HEK293 (cell line): Measurements from ENCODE around the gene KIAA1328.

ENCODE experiments used
- CTCF ChIA-PET: fragments of 350-600 bp; formaldehyde crosslinking; extraction: SDS; loops from one replicate; lab custom pipeline; 2021; ENCODE audit warnings: antibody characterized with exemption; lab: Yijun Ruan, JAX
- POLR2A ChIA-PET: fragments of 300-600 bp; formaldehyde crosslinking; extraction: SDS; loops from one replicate; lab custom pipeline; 2020; ENCODE audit warnings: antibody characterized with exemption, inconsistent platforms; lab: Yijun Ruan, JAX
- H3K27ac ChIP-seq: fragments of 200-500 bp; sonication (Bioruptor generic); 2 replicates; pipeline ENCODE4 v1.5.1; 2014; ENCODE audit warnings: low read depth, low read length, control low read depth, inconsistent platforms; ENCODE audit errors: extremely low read depth
- H3K36me3 ChIP-seq, 2 experiments: fragments of 200-500 bp in 1 of 2; sonication (Bioruptor generic) in 1 of 2; 1 replicate in 1 of 2; 2 replicates in 1 of 2; pipeline ENCODE4 v1.5.1; 2014 to 2017; ENCODE audit warnings: inconsistent platforms in 2 of 2, low read length in 2 of 2; ENCODE audit not compliant: control insufficient read depth in 2 of 2, insufficient read depth in 1 of 2
- H3K4me1 ChIP-seq: fragments of 200-500 bp; sonication (Bioruptor generic); 2 replicates; pipeline ENCODE4 v1.5.1; 2014; ENCODE audit warnings: mild to moderate bottlenecking, low read length, inconsistent platforms; ENCODE audit not compliant: control insufficient read depth, insufficient read depth
- H3K4me3 ChIP-seq: 2 replicates; pipeline ENCODE4 v1.5.1; 2011; ENCODE audit warnings: low read depth, mild to moderate bottlenecking, control low read depth, low read length, moderate library complexity
- H3K9me3 ChIP-seq: fragments of 200-500 bp; sonication (Bioruptor generic); 2 replicates; pipeline ENCODE4 v1.5.1; 2014; ENCODE audit warnings: low read depth, low read length, inconsistent platforms; ENCODE audit not compliant: control insufficient read depth, insufficient read depth
- GFI1B ChIP-seq: fragments of 450-650 bp; formaldehyde crosslinking; IDR thresholded peaks from 2 replicates; pipeline ENCODE4 v1.5.1; 2016; ENCODE audit warnings: missing biosample characterization, missing genetic modification characterization
- INSM2 ChIP-seq: fragments of 450-650 bp; formaldehyde crosslinking; IDR thresholded peaks from 2 replicates; pipeline ENCODE4 v1.5.1; 2016; ENCODE audit warnings: missing biosample characterization, missing genetic modification characterization
- KLF7 ChIP-seq: fragments of 450-650 bp; formaldehyde crosslinking; IDR thresholded peaks from 2 replicates; pipeline ENCODE4 v1.5.1; 2016; ENCODE audit warnings: missing biosample characterization, missing genetic modification characterization, borderline replicate concordance
- KLF9 ChIP-seq: fragments of 450-650 bp; formaldehyde crosslinking; IDR thresholded peaks from 2 replicates; pipeline ENCODE4 v1.5.1; 2016; ENCODE audit warnings: missing biosample characterization, missing genetic modification characterization, low read depth
- SCRT1 ChIP-seq: fragments of 450-650 bp; formaldehyde crosslinking; IDR thresholded peaks from 2 replicates; pipeline ENCODE4 v1.5.1; 2016; ENCODE audit warnings: missing biosample characterization, missing genetic modification characterization, borderline replicate concordance
- SETDB1 ChIP-seq: IDR thresholded peaks from one replicate; pipeline ENCODE4 v1.6.1; 2017; ENCODE audit warnings: mild to moderate bottlenecking, low read length, moderate library complexity, mixed read lengths; ENCODE audit not compliant: insufficient read length
- ZFP69B ChIP-seq: fragments of 450-650 bp; formaldehyde crosslinking; IDR thresholded peaks from 2 replicates; pipeline ENCODE4 v1.5.1; 2016; ENCODE audit warnings: missing biosample characterization, missing genetic modification characterization
- ZNF10 ChIP-seq: fragments of 450-650 bp; formaldehyde crosslinking; IDR thresholded peaks from 2 replicates; pipeline ENCODE4 v1.5.1; 2017; ENCODE audit warnings: missing biosample characterization, missing genetic modification characterization
- ZNF138 ChIP-seq: fragments of 450-650 bp; formaldehyde crosslinking; IDR thresholded peaks from 2 replicates; pipeline ENCODE4 v1.5.1; 2016; ENCODE audit warnings: missing biosample characterization, missing genetic modification characterization, borderline replicate concordance
- ZNF18 ChIP-seq: fragments of 450-650 bp; formaldehyde crosslinking; IDR thresholded peaks from 2 replicates; pipeline ENCODE4 v1.5.1; 2016; ENCODE audit warnings: missing biosample characterization, missing genetic modification characterization
- ZNF24 ChIP-seq: fragments of 450-650 bp; formaldehyde crosslinking; IDR thresholded peaks from 2 replicates; pipeline ENCODE4 v1.5.1; 2016; ENCODE audit warnings: missing biosample characterization, missing genetic modification characterization
- ZNF248 ChIP-seq: fragments of 450-650 bp; formaldehyde crosslinking; IDR thresholded peaks from 2 replicates; pipeline ENCODE4 v1.5.1; 2017; ENCODE audit warnings: missing biosample characterization, missing genetic modification characterization
- ZNF404 ChIP-seq: fragments of 450-650 bp; formaldehyde crosslinking; IDR thresholded peaks from 2 replicates; pipeline ENCODE4 v1.5.1; 2017; ENCODE audit warnings: missing biosample characterization, missing genetic modification characterization
- ZNF426 ChIP-seq: fragments of 450-650 bp; formaldehyde crosslinking; IDR thresholded peaks from 2 replicates; pipeline ENCODE4 v1.5.1; 2017; ENCODE audit warnings: missing biosample characterization, missing genetic modification characterization, mild to moderate bottlenecking, inconsistent platforms, moderate library complexity
- ZNF549 ChIP-seq: fragments of 450-650 bp; IDR thresholded peaks from 2 replicates; pipeline ENCODE4 v1.5.1; 2018; ENCODE audit warnings: missing biosample characterization, missing genetic modification characterization, mild to moderate bottlenecking, inconsistent platforms, moderate library complexity
- ZNF623 ChIP-seq: fragments of 450-650 bp; formaldehyde crosslinking; IDR thresholded peaks from 2 replicates; pipeline ENCODE4 v1.5.1; 2016; ENCODE audit warnings: missing biosample characterization, missing genetic modification characterization
- ZNF645 ChIP-seq: fragments of 450-650 bp; formaldehyde crosslinking; IDR thresholded peaks from 2 replicates; pipeline ENCODE4; 2016; ENCODE audit warnings: missing biosample characterization, missing genetic modification characterization
- ZNF768 ChIP-seq: fragments of 450-650 bp; formaldehyde crosslinking; IDR thresholded peaks from 2 replicates; pipeline ENCODE4 v1.5.1; 2018; ENCODE audit warnings: missing biosample characterization, mild to moderate bottlenecking, missing genetic modification characterization
- ZNF776 ChIP-seq: fragments of 450-650 bp; formaldehyde crosslinking; IDR thresholded peaks from 2 replicates; pipeline ENCODE4 v1.5.0; 2017; ENCODE audit warnings: missing biosample characterization, missing genetic modification characterization, borderline replicate concordance
- TF ChIP-seq, protein P1 (sequence below): fragments of 450-650 bp; formaldehyde crosslinking; IDR thresholded peaks from 2 replicates; pipeline ENCODE4 v1.5.1; 2017; ENCODE audit warnings: missing biosample characterization, missing genetic modification characterization
- TF ChIP-seq, protein P2 (sequence below): fragments of 450-650 bp; formaldehyde crosslinking; IDR thresholded peaks from 2 replicates; pipeline ENCODE4 v1.5.1; 2016; ENCODE audit warnings: missing biosample characterization, missing genetic modification characterization
- TF ChIP-seq, protein P3 (sequence below): fragments of 450-650 bp; IDR thresholded peaks from 2 replicates; pipeline ENCODE4 v1.5.1; 2018; ENCODE audit warnings: missing biosample characterization, mild to moderate bottlenecking, missing genetic modification characterization

KIAA1328 gene

DNA sequence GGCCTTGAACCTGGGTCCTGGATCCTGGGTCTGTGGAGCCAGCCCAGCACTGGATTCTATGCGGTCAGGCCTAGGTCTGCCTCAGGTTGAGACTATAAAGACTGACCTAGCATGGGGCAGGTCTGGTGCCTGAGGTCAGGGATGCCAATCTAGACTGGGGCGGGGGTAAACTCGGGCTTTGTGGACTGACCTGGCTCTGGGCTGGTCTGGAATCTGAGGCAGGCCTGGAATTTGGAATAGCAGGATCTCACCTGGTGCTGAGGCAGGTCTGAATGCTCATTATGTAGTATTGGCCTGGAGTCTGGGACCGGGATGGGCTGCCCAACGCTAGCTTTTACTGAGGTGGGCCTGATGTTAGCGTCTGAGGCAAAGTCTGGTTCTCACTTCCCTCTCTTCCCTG is 256.0 kb downstream of the KIAA1328 start:
- no peaks in the 10 kb centered on the region for H3K9me3 ChIP-seq
- ChIA-PET CTCF (no interaction called here), POLR2A (no interaction called here)
- no peaks in the 10 kb centered on the region for H3K36me3 ChIP-seq
- no peak for TF ChIP-seq GFI1B (tag by site-specific recombination)
- TF ChIP-seq ZNF645 = no peak
- no peak for TF ChIP-seq ZNF776 (tag by site-specific recombination)
- no peak for TF ChIP-seq SCRT1 (tag by site-specific recombination)
- H3K4me1 ChIP-seq = no peaks in the 10 kb centered on the region
- H3K4me3 ChIP-seq = no peak overlapping the region
- no peak overlapping the region for H3K27ac ChIP-seq

DNA sequence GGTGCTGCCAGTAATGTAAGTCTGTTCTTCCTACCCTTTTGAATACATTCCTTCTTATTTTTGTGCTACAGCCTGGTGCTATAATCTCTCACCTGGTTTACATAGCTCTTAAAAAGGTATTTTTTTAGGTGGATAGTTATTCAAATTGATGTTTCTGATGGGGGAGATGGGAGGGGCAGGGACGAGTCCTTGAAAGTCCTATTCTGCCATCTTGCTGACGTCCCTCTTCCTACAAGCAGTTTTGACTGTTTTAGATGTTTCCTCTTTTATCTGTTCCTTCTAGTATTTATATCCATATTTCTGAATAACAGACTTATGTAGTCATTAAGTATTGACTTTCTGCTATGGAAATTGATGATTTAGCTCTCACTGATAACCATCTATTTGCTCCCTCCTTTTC is 256.4 kb downstream of the KIAA1328 start:
- H3K9me3 ChIP-seq = no peaks in the 10 kb centered on the region

GRCh38 chr18:37107748-37108522 is 279.0 kb downstream of the KIAA1328 start:
- Histone ChIP-seq H3K4me1 (no peaks in the 10 kb centered on the region), H3K4me3 (no peak overlapping the region), H3K36me3 (no peaks in the 10 kb centered on the region), H3K9me3 (no peaks in the 10 kb centered on the region), H3K27ac (no peak overlapping the region)
- ChIA-PET POLR2A (no interaction called here), CTCF (no interaction called here)
- TF ChIP-seq ZNF404 (no peak), INSM2 (no peak), ZNF10 (tag by site-specific recombination) (no peak), ZNF24 (tag by site-specific recombination) (no peak), KLF7 (tag by site-specific recombination) (no peak), ZFP69B (tag by site-specific recombination) (no peak)
- TF ChIP-seq, protein P1, sequence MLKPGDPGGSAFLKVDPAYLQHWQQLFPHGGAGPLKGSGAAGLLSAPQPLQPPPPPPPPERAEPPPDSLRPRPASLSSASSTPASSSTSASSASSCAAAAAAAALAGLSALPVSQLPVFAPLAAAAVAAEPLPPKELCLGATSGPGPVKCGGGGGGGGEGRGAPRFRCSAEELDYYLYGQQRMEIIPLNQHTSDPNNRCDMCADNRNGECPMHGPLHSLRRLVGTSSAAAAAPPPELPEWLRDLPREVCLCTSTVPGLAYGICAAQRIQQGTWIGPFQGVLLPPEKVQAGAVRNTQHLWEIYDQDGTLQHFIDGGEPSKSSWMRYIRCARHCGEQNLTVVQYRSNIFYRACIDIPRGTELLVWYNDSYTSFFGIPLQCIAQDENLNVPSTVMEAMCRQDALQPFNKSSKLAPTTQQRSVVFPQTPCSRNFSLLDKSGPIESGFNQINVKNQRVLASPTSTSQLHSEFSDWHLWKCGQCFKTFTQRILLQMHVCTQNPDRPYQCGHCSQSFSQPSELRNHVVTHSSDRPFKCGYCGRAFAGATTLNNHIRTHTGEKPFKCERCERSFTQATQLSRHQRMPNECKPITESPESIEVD (tag by site-specific recombination) = no peak

More for the DNA sequence above, 256.4 kb downstream of the KIAA1328 start:
- no peaks in the 10 kb centered on the region for H3K4me1 ChIP-seq
- ChIA-PET POLR2A (no interaction called here), CTCF (no interaction called here)
- H3K27ac ChIP-seq = no peak overlapping the region
- no peak overlapping the region for H3K4me3 ChIP-seq
- H3K36me3 ChIP-seq = no peaks in the 10 kb centered on the region
- TF ChIP-seq ZNF18 (no peak), ZNF138 (tag by site-specific recombination) (no peak), ZNF623 (tag by site-specific recombination) (no peak), ZNF549 (no peak), KLF9 (no peak), ZNF768 (tag by site-specific recombination) (no peak), ZNF404 (no peak), ZNF426 (tag by site-specific recombination) (no peak), SETDB1 (no peak), ZNF248 (tag by site-specific recombination) (no peak)
- TF ChIP-seq, protein P2, sequence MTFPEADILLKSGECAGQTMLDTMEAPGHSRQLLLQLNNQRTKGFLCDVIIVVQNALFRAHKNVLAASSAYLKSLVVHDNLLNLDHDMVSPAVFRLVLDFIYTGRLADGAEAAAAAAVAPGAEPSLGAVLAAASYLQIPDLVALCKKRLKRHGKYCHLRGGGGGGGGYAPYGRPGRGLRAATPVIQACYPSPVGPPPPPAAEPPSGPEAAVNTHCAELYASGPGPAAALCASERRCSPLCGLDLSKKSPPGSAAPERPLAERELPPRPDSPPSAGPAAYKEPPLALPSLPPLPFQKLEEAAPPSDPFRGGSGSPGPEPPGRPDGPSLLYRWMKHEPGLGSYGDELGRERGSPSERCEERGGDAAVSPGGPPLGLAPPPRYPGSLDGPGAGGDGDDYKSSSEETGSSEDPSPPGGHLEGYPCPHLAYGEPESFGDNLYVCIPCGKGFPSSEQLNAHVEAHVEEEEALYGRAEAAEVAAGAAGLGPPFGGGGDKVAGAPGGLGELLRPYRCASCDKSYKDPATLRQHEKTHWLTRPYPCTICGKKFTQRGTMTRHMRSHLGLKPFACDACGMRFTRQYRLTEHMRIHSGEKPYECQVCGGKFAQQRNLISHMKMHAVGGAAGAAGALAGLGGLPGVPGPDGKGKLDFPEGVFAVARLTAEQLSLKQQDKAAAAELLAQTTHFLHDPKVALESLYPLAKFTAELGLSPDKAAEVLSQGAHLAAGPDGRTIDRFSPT = no peak
- TF ChIP-seq, protein P3, sequence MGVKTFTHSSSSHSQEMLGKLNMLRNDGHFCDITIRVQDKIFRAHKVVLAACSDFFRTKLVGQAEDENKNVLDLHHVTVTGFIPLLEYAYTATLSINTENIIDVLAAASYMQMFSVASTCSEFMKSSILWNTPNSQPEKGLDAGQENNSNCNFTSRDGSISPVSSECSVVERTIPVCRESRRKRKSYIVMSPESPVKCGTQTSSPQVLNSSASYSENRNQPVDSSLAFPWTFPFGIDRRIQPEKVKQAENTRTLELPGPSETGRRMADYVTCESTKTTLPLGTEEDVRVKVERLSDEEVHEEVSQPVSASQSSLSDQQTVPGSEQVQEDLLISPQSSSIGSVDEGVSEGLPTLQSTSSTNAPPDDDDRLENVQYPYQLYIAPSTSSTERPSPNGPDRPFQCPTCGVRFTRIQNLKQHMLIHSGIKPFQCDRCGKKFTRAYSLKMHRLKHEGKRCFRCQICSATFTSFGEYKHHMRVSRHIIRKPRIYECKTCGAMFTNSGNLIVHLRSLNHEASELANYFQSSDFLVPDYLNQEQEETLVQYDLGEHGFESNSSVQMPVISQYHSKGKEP (tag by site-specific recombination) = no peak
- TF ChIP-seq, all 188 proteins: peak for 0
